Gastrocnemius medialis (tissue), 4 donors: ENCODE measurements around the gene SYCE1L. TPM values are rescaled to one million over a fixed set of nuclear protein-coding genes. Genes with fewer than 3 reads are reported as not detected.

Experiments used
- ATAC-seq, 2 donors: fragments of 150-250 bp; one replicate each; pipeline ENCODE4 v1.9.1; 2016
- DNase-seq, 2 donors: peaks; one replicate each; pipeline ENCODE4 v3.0.0-alpha.2; 2019
- H3K27ac ChIP-seq, 4 donors: fragments of 200-600 bp; sonication (generic); 1 replicate in 1 of 4; 2 replicates in 3 of 4; pipeline ENCODE4 v1.5.1; 2016 to 2018; ENCODE audit warnings: mild to moderate bottlenecking in 2 of 4, moderate library complexity in 1 of 4
- H3K27me3 ChIP-seq, 3 donors: fragments of 200-600 bp; sonication (generic) in 2 of 3; 1 replicate in 1 of 3; 2 replicates in 2 of 3; pipeline versions ENCODE4 v1.5.1 to v1.6.0; 2016 to 2019; ENCODE audit warnings: mild to moderate bottlenecking in 1 of 3, moderate library complexity in 1 of 3
- H3K36me3 ChIP-seq, 2 donors: fragments of 200-600 bp; sonication (generic) in 1 of 2; one replicate each; pipeline ENCODE4 v1.5.1; 2017 to 2018
- H3K4me1 ChIP-seq, 2 donors: fragments of 200-600 bp; sonication (generic) in 1 of 2; one replicate each; pipeline ENCODE4 v1.5.1; 2016 to 2017; ENCODE audit warnings: mild to moderate bottlenecking in 2 of 2
- H3K4me3 ChIP-seq, 4 donors: fragments of 200-600 bp; sonication (generic) in 3 of 4; 1 replicate in 1 of 4; 2 replicates in 3 of 4; pipeline ENCODE4 v1.5.1; 2016 to 2019; ENCODE audit warnings: mild to moderate bottlenecking in 2 of 4
- H3K9me3 ChIP-seq, 3 donors: fragments of 200-600 bp; sonication (generic) in 2 of 3; 1 replicate in 1 of 3; 2 replicates in 2 of 3; pipeline ENCODE4 v1.5.1; 2016 to 2019
- CTCF ChIP-seq, 5 experiments: fragments of 450-650 bp in 3 of 5; fragments of 200-600 bp in 2 of 5; sonication (generic) in 2 of 5; IDR thresholded peaks in 4 of 5; conservative IDR thresholded peaks in 1 of 5; 1 replicate in 4 of 5; 2 replicates in 1 of 5; pipeline ENCODE4 v1.5.1; 2016 to 2019; ENCODE audit warnings: antibody characterized with exemption in 5 of 5, mild to moderate bottlenecking in 3 of 5, moderate library complexity in 3 of 5
- POLR2A ChIP-seq, 2 donors: fragments of 450-650 bp; IDR thresholded peaks; one replicate each; pipeline ENCODE4 v1.6.1; 2017; ENCODE audit warnings: antibody characterized with exemption in 2 of 2, mild to moderate bottlenecking in 2 of 2, moderate library complexity in 2 of 2
- in situ Hi-C, 4 donors: fragments of 200-750 bp; cut with MboI; loops; one replicate each; pipeline versions ENCODE4 v1.15.0 to v1.8.0; 2017; ENCODE audit warnings: low sequenced_read_pairs in 4 of 4
- intact Hi-C: fragments of 100-400 bp; cut with DNase I; formaldehyde crosslinking; loops from one replicate; pipeline ENCODE4 v1.15.1; 2023; ENCODE audit warnings: low total_unique reads
- total RNA-seq, 4 donors: library from RNA; depleted of rRNA; stranded (reverse); fragments of >200 nt; gene quantifications; one replicate each; pipeline versions ENCODE4 v1.1.0 to v1.2.3, GENCODE V29; 2016

SYCE1L gene
- total RNA-seq, 4 donors from 2014 or later = not detected

DNA sequence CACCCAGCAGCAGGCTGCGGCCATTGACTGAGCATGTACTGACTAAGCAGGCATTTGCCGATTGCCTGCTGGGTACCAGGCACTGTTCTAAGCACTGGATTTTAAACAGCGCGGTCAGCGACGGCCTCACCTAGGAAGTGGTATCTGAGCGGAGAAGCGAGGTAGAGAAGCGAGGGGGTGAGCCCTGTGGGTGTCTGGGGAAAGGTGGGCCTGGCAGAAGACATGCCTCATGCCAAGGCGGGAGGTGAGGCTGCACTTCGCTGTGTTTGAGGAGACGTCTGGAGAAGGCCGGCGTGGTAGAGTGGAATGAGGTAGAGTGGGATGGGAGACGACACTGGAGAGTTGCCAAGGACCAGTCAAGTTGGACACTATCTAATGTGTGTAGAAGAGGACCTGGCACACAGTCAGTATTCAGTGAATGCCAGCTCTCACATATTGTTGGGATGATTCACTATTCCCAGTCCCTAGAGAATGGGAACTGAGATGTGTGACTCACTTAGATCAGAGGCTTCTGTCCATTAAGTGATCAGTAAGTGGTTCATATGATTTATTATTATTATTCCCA lies 14.4 kb downstream of the SYCE1L start:
- Histone ChIP-seq H3K4me1 (peaks cover 0 to 14% of the 10 kb centered on the region in 2 donors), H3K27me3 (peaks cover 13 to 25% (median 18%) of the 10 kb centered on the region in 3 donors), H3K36me3 (no peaks in the 10 kb centered on the region), H3K4me3 (no peak overlapping the region), H3K9me3 (no peaks in the 10 kb centered on the region), H3K27ac (no peak overlapping the region)
- in situ Hi-C loops (no loop called here), intact Hi-C loops (no loop called here)
- TF ChIP-seq CTCF (IDR thresholded peaks at IDR 0.05 in 4 of 5, conservative IDR thresholded peaks at IDR 0.05 in 1 of 5) (no peak), POLR2A (IDR thresholded peaks at IDR 0.05) (no peak)
- no peak for DNase-seq
- ATAC-seq = no peak

DNA sequence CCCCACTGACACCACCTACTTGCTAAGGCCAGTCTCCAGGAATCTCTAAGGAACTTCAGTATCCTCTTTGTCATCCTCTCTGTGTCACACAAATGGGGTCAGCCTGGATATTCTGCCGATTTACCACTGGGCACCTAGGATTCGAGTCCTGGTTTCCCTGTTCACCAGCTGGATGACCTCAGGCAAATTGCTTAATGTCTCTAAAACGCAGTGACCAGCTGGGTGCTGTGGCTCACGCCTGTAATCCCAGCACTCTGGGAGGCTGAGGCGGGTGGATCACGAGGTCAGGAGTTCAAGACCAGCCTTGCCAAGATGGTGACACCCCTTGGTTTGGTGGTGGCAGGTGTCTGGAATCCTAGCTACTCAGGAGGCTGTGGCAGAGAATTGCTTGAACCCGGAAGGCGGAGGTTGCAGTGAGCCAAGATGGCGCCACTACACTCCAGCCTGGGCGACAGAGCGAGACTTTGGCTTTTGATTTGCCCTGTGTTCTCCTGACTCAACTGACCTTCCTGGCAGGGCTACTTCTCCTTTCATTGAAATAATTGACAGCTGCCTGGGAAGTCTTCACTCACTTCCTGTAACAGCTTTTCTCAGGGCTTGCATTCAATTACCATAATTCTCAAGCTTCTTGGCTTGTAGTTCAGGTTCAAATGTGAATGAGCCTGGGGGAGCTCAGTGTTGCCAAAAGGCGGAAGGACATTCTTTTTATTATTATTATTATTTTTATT lies 15.4 kb downstream of the SYCE1L start:
- no peaks in the 10 kb centered on the region for H3K36me3 ChIP-seq
- TF ChIP-seq CTCF (IDR thresholded peaks at IDR 0.05 in 4 of 5, conservative IDR thresholded peaks at IDR 0.05 in 1 of 5) (no peak), POLR2A (IDR thresholded peaks at IDR 0.05) (no peak)
- H3K27me3 ChIP-seq = peaks cover 13 to 25% (median 18%) of the 10 kb centered on the region in 3 donors
- in situ Hi-C loops (no loop called here), intact Hi-C loops (no loop called here)
- no peaks in the 10 kb centered on the region for H3K9me3 ChIP-seq
- peaks cover 0 to 14% of the 10 kb centered on the region in 2 donors for H3K4me1 ChIP-seq
- H3K27ac ChIP-seq = no peak overlapping the region
- DNase-seq = no peak
- no peak overlapping the region for H3K4me3 ChIP-seq
- no peak for ATAC-seq

DNA sequence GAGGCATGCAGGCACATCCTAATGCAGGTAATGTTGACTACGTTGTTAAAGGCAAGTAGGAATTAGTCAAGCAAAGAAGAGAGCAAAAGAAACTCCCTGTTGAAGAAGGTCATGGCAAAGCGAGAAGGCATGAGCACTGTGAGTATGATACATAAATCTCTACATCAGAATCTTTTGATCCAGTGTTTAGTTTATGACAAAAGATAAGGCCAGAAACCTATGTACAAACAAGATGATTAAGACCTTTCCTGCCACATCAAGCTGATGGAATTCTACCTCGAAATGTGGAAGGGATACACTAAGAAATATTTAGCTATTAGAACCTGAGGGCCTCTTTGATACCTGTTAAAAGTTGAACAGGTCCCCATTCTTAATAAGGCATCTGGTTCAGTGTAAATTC lies 20.2 kb downstream of the SYCE1L start:
- Histone ChIP-seq H3K27ac (no peak overlapping the region), H3K36me3 (no peaks in the 10 kb centered on the region), H3K27me3 (no peaks in the 10 kb centered on the region), H3K4me1 (no peaks in the 10 kb centered on the region), H3K4me3 (no peak overlapping the region), H3K9me3 (no peaks in the 10 kb centered on the region)
- TF ChIP-seq POLR2A (IDR thresholded peaks at IDR 0.05) (no peak), CTCF (IDR thresholded peaks at IDR 0.05 in 4 of 5, conservative IDR thresholded peaks at IDR 0.05 in 1 of 5) (no peak)
- ATAC-seq (no peak), DNase-seq (no peak)
- in situ Hi-C loops (no loop called here), intact Hi-C loops (no loop called here)

GRCh38 chr16:77220427-77220826 lies 21.2 kb downstream of the SYCE1L start:
- Histone ChIP-seq H3K9me3 (no peaks in the 10 kb centered on the region), H3K27me3 (no peaks in the 10 kb centered on the region), H3K36me3 (no peaks in the 10 kb centered on the region), H3K4me1 (no peaks in the 10 kb centered on the region), H3K27ac (no peak overlapping the region), H3K4me3 (no peak overlapping the region)
- TF ChIP-seq POLR2A (IDR thresholded peaks at IDR 0.05) (no peak), CTCF (IDR thresholded peaks at IDR 0.05 in 4 of 5, conservative IDR thresholded peaks at IDR 0.05 in 1 of 5) (no peak)
- intact Hi-C loops = no loop called here
- DNase-seq = no peak
- in situ Hi-C loops = no loop called here
- no peak for ATAC-seq
